HepG2 (cell line): ENCODE measurements around the gene GAS2. TPM values are rescaled to one million over a fixed set of nuclear protein-coding genes. Genes with fewer than 3 reads are reported as not detected.

Experiments used
- ATAC-seq: fragments of 200-7000 bp; cut with Tn5 transposase; 3 replicates; pipeline ENCODE4 v1.9.1; 2020; ENCODE audit warnings: mild to moderate bottlenecking, moderate library complexity
- BruUV-seq: library from RNA; stranded (reverse); fragments of 400-500 nt; replicated peaks from 2 replicates; lab custom pipeline; 2021; lab: Mats Ljungman, UMichigan
- CTCF ChIA-PET: fragments of 300-600 bp; formaldehyde crosslinking; extraction: SDS; loops from one replicate; lab custom pipeline; 2021; ENCODE audit warnings: low total read pairs, inconsistent platforms, low intra/inter-chr PET ratio; lab: Yijun Ruan, JAX
- POLR2A ChIA-PET: fragments of 350-600 bp; sonication (Branson Sonifier 250); formaldehyde crosslinking; loops from one replicate; lab custom pipeline; 2020; ENCODE audit warnings: antibody characterized with exemption, inconsistent platforms; lab: Yijun Ruan, JAX
- DNase-seq: peaks from one replicate; pipeline ENCODE4 v3.0.0-alpha.2; 2015; ENCODE audit warnings: low spot score
- FAIRE-seq: peaks from 3 replicates; lab custom pipeline; 2011; peaks lifted over from hg19 to GRCh38; lab: Jason Lieb, UNC
- H2AFZ ChIP-seq: one replicate; pipeline ENCODE4 v1.6.1; 2011; ENCODE audit warnings: low read length, inconsistent platforms
- H3K27ac ChIP-seq: fragments of 300-600 bp; 3 replicates; pipeline ENCODE4 v1.8.0; 2011; ENCODE audit warnings: mixed run types, mild to moderate bottlenecking, mixed read lengths, low read length, inconsistent platforms; ENCODE audit not compliant: insufficient read depth; ENCODE audit errors: extremely low read length
- H3K27me3 ChIP-seq, 2 experiments: fragments of 200-600 bp in 1 of 2; 2 replicates in 1 of 2; 3 replicates in 1 of 2; pipeline versions ENCODE4 v1.6.0 to v1.8.0; 2011; ENCODE audit warnings: low read length in 2 of 2, mild to moderate bottlenecking in 2 of 2, moderate library complexity in 2 of 2, inconsistent platforms in 1 of 2; ENCODE audit not compliant: insufficient read depth in 2 of 2, control insufficient read depth in 1 of 2
- H3K36me3 ChIP-seq, 2 experiments: fragments of 200-600 bp in 1 of 2; replicated peaks in 1 of 2; 2 replicates in 1 of 2; 3 replicates in 1 of 2; pipeline versions ENCODE4 v1.5.1 to v1.8.0; 2011; ENCODE audit warnings: low read length in 2 of 2, inconsistent platforms in 1 of 2; ENCODE audit not compliant: insufficient read depth in 2 of 2, control insufficient read depth in 1 of 2
- H3K4me1 ChIP-seq: 2 replicates; pipeline ENCODE4 v1.5.1; 2012; ENCODE audit warnings: low read length, inconsistent platforms; ENCODE audit not compliant: insufficient read depth
- H3K4me2 ChIP-seq: 2 replicates; pipeline ENCODE4 v1.6.0; 2011; ENCODE audit warnings: low read depth, low read length, inconsistent platforms
- H3K4me3 ChIP-seq, 3 experiments: fragments of 200-600 bp in 1 of 3; sonication (generic), shearing (Covaris generic) in 1 of 3; replicated peaks in 1 of 3; 2 replicates each; pipeline ENCODE4 v1.5.1; 2011 to 2016; ENCODE audit warnings: low read length in 3 of 3, inconsistent platforms in 2 of 3, low read depth in 2 of 3, mild to moderate bottlenecking in 2 of 3, control low read depth in 1 of 3, mixed read lengths in 1 of 3; ENCODE audit not compliant: insufficient read depth in 1 of 3
- H3K79me2 ChIP-seq: one replicate; pipeline ENCODE4 v1.6.1; 2011; ENCODE audit warnings: low read length, inconsistent platforms; ENCODE audit not compliant: insufficient read depth
- H3K9ac ChIP-seq: 2 replicates; pipeline ENCODE4 v1.6.0; 2011; ENCODE audit warnings: mild to moderate bottlenecking, low read depth, low read length, inconsistent platforms; ENCODE audit not compliant: insufficient read depth
- H3K9me3 ChIP-seq: 2 replicates; pipeline ENCODE4 v1.5.1; 2012; ENCODE audit warnings: mild to moderate bottlenecking, low read length
- H4K20me1 ChIP-seq: 2 replicates; pipeline ENCODE4 v1.6.0; 2011; ENCODE audit warnings: inconsistent platforms, mild to moderate bottlenecking, low read length, moderate library complexity; ENCODE audit not compliant: insufficient read depth
- CCDC6 ChIP-seq: sonication (generic); formaldehyde crosslinking; IDR thresholded peaks from 2 replicates; pipeline ENCODE4 v1.8.1; 2022; ENCODE audit warnings: mild to moderate bottlenecking, missing genetic modification reagents, moderate library complexity
- HOXA3 ChIP-seq: sonication (generic); formaldehyde crosslinking; IDR thresholded peaks from 2 replicates; pipeline ENCODE4 v1.5.0; 2020; ENCODE audit warnings: missing genetic modification reagents
- MAFF ChIP-seq: IDR thresholded peaks from 2 replicates; pipeline ENCODE4 v1.6.1; 2011; ENCODE audit warnings: low read depth, low read length, improper control_type of control experiment
- MAFK ChIP-seq, 2 experiments: IDR thresholded peaks in 1 of 2; conservative IDR thresholded peaks in 1 of 2; 2 replicates each; pipeline ENCODE4 v1.6.1; 2011; ENCODE audit warnings: improper control_type of control experiment in 2 of 2, low read length in 2 of 2
- STAT6 ChIP-seq: sonication (generic); formaldehyde crosslinking; IDR thresholded peaks from 2 replicates; pipeline ENCODE4 v1.4.0; 2020; ENCODE audit warnings: missing genetic modification reagents, mild to moderate bottlenecking, borderline replicate concordance
- ZBTB42 ChIP-seq: sonication (generic); formaldehyde crosslinking; IDR thresholded peaks from 2 replicates; pipeline ENCODE4 v1.5.0; 2020; ENCODE audit warnings: mild to moderate bottlenecking, missing genetic modification reagents
- ZNF138 ChIP-seq: sonication (generic); formaldehyde crosslinking; IDR thresholded peaks from 2 replicates; pipeline ENCODE4 v1.5.0; 2020; ENCODE audit warnings: mild to moderate bottlenecking, low read depth, missing genetic modification reagents
- ZNF749 ChIP-seq: sonication (generic); formaldehyde crosslinking; IDR thresholded peaks from 2 replicates; pipeline ENCODE4 v1.8.0; 2022; ENCODE audit warnings: mild to moderate bottlenecking, missing genetic modification reagents, moderate library complexity, borderline replicate concordance
- ZNF816 ChIP-seq: sonication (generic); formaldehyde crosslinking; IDR thresholded peaks from 2 replicates; pipeline ENCODE4 v1.8.0; 2022; ENCODE audit warnings: missing genetic modification reagents, mild to moderate bottlenecking, borderline replicate concordance
- ZNF841 ChIP-seq: sonication (generic); formaldehyde crosslinking; IDR thresholded peaks from 2 replicates; pipeline ENCODE4 v1.8.1; 2023; ENCODE audit warnings: missing genetic modification reagents, borderline replicate concordance
- WGBS: methylation state at CpG from one replicate; pipeline ENCODE4 v1.1.6; 2017; ENCODE audit warnings: low lambda C conversion rate; 5-methylcytosine and 5-hydroxymethylcytosine counted together
- in situ Hi-C: cut with HindIII; loops from 2 replicates; pipeline ENCODE4 v1.10.0; 2017; ENCODE audit warnings: low pct_unique_long_range_greater_than_20kb; ENCODE audit not compliant: extremely low pct_ligation_motif_present
- intact Hi-C: fragments of 100-400 bp; cut with micrococcal nuclease; formaldehyde crosslinking; loops from one replicate; pipeline ENCODE4 v1.10.0; 2022; ENCODE audit not compliant: unreplicated experiment
- polyA plus RNA-seq, 8 experiments: library from polyadenylated mRNA; depleted of rRNA in 3 of 8; stranded (reverse) in 7 of 8; unstranded in 1 of 8; fragments of >200 nt; fragmentation: Illumina TruSeq in 4 of 8; extraction: Trizol in 4 of 8; gene quantifications; 2 replicates each; pipeline versions ENCODE4 v1.2.1 to v1.2.3, GENCODE V29; 2011 to 2016; ENCODE audit warnings: low read depth in 4 of 8, missing spikeins in 1 of 8, mixed read lengths in 1 of 8; ENCODE audit not compliant: insufficient read depth in 1 of 8
- total RNA-seq, 5 experiments: library from RNA; depleted of rRNA; stranded (reverse); fragments of >200 nt; fragmentation: Illumina TruSeq; extraction: Trizol; gene quantifications; 2 replicates each; pipeline ENCODE4 v1.2.3, GENCODE V29; 2016; ENCODE audit warnings: low read depth in 1 of 5
- TF ChIP-seq, protein P1 (sequence below): sonication (generic); formaldehyde crosslinking; IDR thresholded peaks from 2 replicates; pipeline ENCODE4 v1.4.0; 2020; ENCODE audit warnings: mild to moderate bottlenecking, missing genetic modification reagents

Gene GAS2
- total and polyA plus RNA-seq, 2 of the 13 experiments (the other 11 are each of a cell fraction or from before 2014, with no cell fraction given) = 26.0 to 85.1 TPM

- H3K9me3 ChIP-seq = no peaks in the 10 kb centered on the region
- H3K9ac ChIP-seq = no peak overlapping the region
- no peak overlapping the region for H3K4me2 ChIP-seq
- no peaks in the 10 kb centered on the region for H3K36me3 ChIP-seq
- TF ChIP-seq, protein P1, sequence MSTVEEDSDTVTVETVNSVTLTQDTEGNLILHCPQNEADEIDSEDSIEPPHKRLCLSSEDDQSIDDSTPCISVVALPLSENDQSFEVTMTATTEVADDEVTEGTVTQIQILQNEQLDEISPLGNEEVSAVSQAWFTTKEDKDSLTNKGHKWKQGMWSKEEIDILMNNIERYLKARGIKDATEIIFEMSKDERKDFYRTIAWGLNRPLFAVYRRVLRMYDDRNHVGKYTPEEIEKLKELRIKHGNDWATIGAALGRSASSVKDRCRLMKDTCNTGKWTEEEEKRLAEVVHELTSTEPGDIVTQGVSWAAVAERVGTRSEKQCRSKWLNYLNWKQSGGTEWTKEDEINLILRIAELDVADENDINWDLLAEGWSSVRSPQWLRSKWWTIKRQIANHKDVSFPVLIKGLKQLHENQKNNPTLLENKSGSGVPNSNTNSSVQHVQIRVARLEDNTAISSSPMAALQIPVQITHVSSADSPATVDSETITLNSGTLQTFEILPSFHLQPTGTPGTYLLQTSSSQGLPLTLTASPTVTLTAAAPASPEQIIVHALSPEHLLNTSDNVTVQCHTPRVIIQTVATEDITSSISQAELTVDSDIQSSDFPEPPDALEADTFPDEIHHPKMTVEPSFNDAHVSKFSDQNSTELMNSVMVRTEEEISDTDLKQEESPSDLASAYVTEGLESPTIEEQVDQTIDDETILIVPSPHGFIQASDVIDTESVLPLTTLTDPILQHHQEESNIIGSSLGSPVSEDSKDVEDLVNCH (CRISPR knock-in tag) = no peak
- TF ChIP-seq ZNF841 (no peak), ZBTB42 (CRISPR knock-in tag) (no peak), ZNF749 (CRISPR knock-in tag) (no peak), ZNF816 (CRISPR knock-in tag) (no peak), STAT6 (CRISPR knock-in tag) (no peak), CCDC6 (CRISPR knock-in tag) (no peak), MAFF (peak; percentile 25; the same call in 1 of the 2 replicates), HOXA3 (CRISPR knock-in tag) (no peak), MAFK (conservative IDR thresholded peaks at IDR 0.05 in 1 of 2, IDR thresholded peaks at IDR 0.05 in 1 of 2; ENCODE audit: low read length in 2 of 2) (peak in 1 of 2 experiments; percentile 49; a peak in 2 of 4 replicates), ZNF138 (CRISPR knock-in tag) (no peak)
- in situ Hi-C loops = no loop called here
- ChIA-PET CTCF (no interaction called here), POLR2A (no interaction called here)
- WGBS = 97% methylated on average over 1 of the region's 1 CpG
- FAIRE-seq (no peak), DNase-seq (no peak), ATAC-seq (no peak)
- BruUV-seq = TSS peak; percentile 4
- H3K27me3 ChIP-seq = no peaks in the 10 kb centered on the region
- no peak overlapping the region for H2AFZ ChIP-seq
- H3K4me3 ChIP-seq = no peak overlapping the region
- H3K4me1 ChIP-seq = peaks cover 8% of the 10 kb centered on the region
- intact Hi-C loops = loop anchor here (2.0 kb wide), 1 partner anchor 53 kb away; no protein-coding TSS in a partner anchor
- H3K27ac ChIP-seq = no peak overlapping the region
- no peaks in the 10 kb centered on the region for H3K79me2 ChIP-seq
- no peaks in the 10 kb centered on the region for H4K20me1 ChIP-seq
Measured at GRCh38 chr11:22733475-22734248, 67.3 kb downstream of the GAS2 start.
